HG03175 (cell line): ENCODE data around the gene RPL13.
"Not testable (repeated sequence)": the region's sequence is repeated elsewhere in the genome, so short reads cannot be mapped to it uniquely, and the experiment has no call there.

Source experiments
- ATAC-seq: cut with Tn5 transposase; IDR thresholded peaks from one replicate; pipeline ENCODE4 v1.9.1; 2021; ENCODE audit warnings: mild to moderate bottlenecking, moderate library complexity; ENCODE audit not compliant: unreplicated experiment

RPL13 gene

GRCh38 chr16:89561884-89562599 lies 1.6 kb downstream of the RPL13 start:
- ATAC-seq, result no peak

- ATAC-seq, result no peak
Measured at GRCh38 chr16:89562939-89563338, 2.5 kb downstream of the RPL13 start.

GRCh38 chr16:89563639-89564392 lies 3.3 kb downstream of the RPL13 start:
- ATAC-seq, result no peak

GRCh38 chr16:89564476-89565255 lies 4.2 kb downstream of the RPL13 start:
- no peak for ATAC-seq

- ATAC-seq, result no peak
Measured at GRCh38 chr16:89565256-89565505, 4.7 kb downstream of the RPL13 start.

- ATAC-seq, result no peak
Measured at GRCh38 chr16:89565506-89566372, 5.3 kb downstream of the RPL13 start.

GRCh38 chr16:89567656-89568594 lies 7.4 kb downstream of the RPL13 start:
- ATAC-seq, result no peak

- no peak for ATAC-seq
Measured at GRCh38 chr16:89569506-89570341, 9.2 kb downstream of the RPL13 start.

GRCh38 chr16:89570342-89570923 lies 10.0 kb downstream of the RPL13 start:
- no peak for ATAC-seq

GRCh38 chr16:89570983-89571598 lies 10.6 kb downstream of the RPL13 start:
- not testable (repeated sequence) for ATAC-seq

- no peak for ATAC-seq
Measured at GRCh38 chr16:89571636-89572035, 11.2 kb downstream of the RPL13 start.

- no peak for ATAC-seq
Measured at GRCh38 chr16:89572073-89572484, 11.6 kb downstream of the RPL13 start.

- no peak for ATAC-seq
Measured at GRCh38 chr16:89572485-89573205, 12.2 kb downstream of the RPL13 start.

GRCh38 chr16:89573826-89574680 lies 13.6 kb downstream of the RPL13 start:
- ATAC-seq, result no peak

- no peak for ATAC-seq
Measured at GRCh38 chr16:89574681-89575246, 14.3 kb downstream of the RPL13 start.
